Stimulated activated CD4-positive, alpha-beta T cell treated with anti-CD3 and anti-CD28 coated beads, Interleukin-1b, Interleukin-23, amount 100 ng/mL, for 48 hours (primary cell): ENCODE measurements around the gene KCNAB2.

ENCODE experiments used
- DNase-seq: peaks from one replicate; pipeline ENCODE4 v3.0.0-alpha.2; 2020

Gene KCNAB2

DNA sequence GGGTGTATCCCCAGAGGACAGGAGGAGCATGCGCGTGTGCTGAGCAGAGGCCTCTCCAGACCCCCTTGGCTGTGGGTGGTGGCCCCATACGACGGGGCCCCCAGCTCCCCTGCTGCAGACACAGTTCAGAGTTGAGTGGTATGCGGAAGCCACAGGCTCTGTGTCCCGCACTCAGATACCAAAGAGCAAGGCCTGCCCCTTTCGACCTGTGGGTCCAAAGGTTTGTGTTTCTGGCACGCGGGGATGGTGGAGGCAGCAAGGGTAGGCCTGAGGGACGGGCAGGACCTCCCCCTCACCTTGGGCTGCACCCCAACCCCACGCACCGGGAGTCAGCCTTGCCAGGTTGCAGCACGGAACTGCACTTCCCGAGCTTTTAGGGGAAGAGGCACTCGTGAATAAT is at the start of gene KCNAB2:
Gene KCNAB2, plus strand, starts transcription at position 328 of the 400 bp plus-strand sequence. CDS start 5,649 bp downstream, outside the sequence.
- DNase-seq: no peak

GRCh38 chr1:5996641-5997270 is 48.9 kb upstream of the KCNAB2 start:
- DNase-seq: no peak

GRCh38 chr1:5997316-5997715 is 48.4 kb upstream of the KCNAB2 start:
- DNase-seq: no peak

GRCh38 chr1:5998051-5998905 is 47.4 kb upstream of the KCNAB2 start:
- DNase-seq: no peak

DNA sequence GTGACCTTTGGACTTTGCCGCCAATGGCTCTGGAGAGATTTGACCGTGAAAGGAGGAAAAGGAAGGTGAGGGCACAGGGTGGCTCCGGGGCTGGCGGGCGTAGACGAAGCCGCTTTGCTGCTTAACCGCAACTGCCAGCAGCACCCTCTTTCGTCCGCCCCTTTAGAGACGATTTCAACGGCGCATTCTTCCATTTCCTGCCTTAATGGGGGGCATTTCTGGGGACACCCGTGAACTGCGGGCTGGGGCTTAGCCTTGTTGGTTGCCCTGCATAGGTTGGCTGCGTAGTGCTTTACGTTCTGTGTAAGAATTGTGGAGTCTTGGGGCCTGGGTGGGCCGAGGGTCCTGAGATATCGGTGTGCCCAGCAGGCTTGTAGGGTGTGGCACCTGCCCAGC is 46.8 kb upstream of the KCNAB2 start:
- DNase-seq: no peak

- DNase-seq: no peak
Observed at GRCh38 chr1:5999711-6000443, 45.8 kb upstream of the KCNAB2 start.

DNA sequence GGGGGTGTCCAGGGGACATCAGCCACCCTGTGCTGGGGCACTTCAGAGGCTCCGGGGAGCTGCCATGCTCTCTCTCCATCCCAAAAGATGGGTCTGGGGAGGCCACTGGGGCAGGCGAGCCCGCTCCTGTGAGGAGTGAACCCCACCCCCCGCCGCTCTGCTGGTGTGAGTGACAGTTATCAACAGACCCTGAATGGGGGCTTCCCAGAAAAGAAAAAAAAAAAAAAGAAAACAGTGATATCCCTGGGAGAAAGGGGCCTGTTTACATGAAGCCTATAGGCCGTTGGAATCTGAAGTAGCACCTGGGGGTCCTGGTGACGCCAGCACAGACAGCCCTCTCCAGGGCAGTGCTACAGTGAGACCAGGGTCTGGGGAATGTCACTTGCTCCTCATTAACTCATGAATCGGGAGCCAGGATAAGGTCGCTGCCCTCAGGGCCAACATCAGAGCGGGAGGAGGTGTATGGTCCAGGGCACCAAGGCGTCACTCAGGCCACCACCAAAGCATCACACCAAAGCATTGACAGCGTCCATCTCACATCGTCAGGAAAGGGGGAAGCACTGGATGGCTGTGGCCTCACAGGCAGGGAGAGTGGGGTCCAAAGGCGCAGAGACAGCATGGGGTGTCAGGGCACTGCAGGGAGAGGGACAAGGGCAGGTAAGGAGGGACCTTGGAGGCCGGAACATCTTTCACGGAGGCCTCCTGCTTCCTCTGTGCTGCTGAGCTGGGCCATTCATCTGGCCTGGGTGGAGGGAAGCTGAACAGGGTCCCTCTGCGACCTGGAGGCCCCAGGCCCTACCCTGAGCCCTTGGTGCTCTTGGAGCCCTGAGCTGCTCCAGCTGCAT is 45.0 kb upstream of the KCNAB2 start:
- no peak for DNase-seq

GRCh38 chr1:6001992-6002576 is 43.6 kb upstream of the KCNAB2 start:
- no peak for DNase-seq

DNA sequence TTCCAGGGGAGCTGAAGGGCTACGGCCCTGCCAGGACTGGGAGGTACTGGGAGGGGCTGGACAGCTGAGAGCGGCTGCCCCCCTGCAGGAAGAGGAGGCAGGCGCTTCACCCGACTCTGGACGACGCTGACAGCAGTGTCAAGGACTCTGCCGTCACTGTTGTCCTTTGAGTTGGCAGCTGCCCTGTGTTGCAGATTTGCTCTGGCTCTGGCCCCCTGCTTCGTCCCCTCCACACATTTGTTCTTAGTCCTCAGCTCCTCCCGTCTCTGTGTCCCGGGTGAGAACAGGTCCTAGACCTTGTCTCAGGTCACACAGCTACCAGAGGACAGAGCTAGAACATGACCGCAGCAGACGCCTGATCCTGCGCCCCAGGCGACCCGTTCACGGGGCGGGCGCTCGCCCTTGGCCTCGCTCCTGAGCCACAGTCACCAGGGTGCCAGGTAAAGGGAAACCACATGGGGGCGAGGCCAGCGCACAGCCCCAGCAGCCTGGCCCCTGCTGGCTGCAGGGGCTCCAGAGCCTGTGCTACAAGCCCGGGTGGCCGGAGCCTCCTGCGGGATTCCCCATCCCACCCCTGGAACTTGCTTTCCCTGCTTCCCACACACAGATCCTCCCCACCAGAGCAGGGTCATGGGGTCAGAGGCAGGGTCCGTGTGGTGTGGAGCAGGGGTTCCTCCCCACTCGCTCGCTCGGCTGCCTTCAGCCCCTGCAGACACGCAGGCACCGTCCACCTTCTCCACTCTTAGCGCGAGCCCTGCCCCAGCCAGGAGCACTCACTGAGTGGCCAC is 42.8 kb upstream of the KCNAB2 start:
- DNase-seq: no peak

DNA sequence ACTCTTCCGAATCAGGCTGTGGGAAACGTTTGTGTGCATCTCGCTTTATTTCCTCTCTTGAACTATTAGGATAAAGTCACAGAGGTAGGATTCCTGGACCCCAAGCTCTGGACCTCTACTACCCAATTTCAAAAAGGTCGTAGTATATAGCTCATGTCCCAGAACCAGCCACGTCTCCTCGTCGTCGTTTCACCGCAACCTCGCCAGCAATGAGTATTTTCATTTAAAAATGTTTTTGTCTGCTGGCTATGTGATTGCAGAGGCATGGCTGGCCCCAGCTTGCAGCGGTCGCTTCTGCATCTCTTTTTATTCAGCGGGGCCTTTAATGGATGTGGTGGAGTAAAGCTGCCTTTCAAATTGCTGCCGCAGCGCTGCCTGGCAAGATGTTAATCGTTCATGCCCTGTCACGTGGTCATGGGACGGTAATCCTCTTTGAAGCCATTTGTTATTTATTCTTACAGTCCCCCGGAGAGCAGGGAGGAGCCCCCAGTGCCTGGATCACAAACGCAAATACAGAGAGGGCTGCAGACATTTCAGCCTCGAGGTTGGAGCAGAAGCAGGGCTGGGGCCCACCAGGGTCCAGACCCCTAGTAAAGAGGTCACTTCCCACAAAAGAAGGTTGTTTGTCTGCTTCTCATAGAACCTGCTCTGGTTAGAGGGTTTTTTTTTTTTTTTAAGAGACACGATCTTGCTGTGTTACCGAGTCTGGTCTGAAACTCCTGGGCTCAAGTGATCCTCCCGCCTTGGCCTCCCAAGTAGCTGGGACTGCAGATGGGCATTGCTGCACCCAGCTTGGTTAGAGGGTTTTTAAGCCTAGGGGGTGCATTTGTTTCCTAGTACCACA is 41.9 kb upstream of the KCNAB2 start:
- no peak for DNase-seq

GRCh38 chr1:6004412-6005123 is 41.1 kb upstream of the KCNAB2 start:
- DNase-seq: no peak

DNA sequence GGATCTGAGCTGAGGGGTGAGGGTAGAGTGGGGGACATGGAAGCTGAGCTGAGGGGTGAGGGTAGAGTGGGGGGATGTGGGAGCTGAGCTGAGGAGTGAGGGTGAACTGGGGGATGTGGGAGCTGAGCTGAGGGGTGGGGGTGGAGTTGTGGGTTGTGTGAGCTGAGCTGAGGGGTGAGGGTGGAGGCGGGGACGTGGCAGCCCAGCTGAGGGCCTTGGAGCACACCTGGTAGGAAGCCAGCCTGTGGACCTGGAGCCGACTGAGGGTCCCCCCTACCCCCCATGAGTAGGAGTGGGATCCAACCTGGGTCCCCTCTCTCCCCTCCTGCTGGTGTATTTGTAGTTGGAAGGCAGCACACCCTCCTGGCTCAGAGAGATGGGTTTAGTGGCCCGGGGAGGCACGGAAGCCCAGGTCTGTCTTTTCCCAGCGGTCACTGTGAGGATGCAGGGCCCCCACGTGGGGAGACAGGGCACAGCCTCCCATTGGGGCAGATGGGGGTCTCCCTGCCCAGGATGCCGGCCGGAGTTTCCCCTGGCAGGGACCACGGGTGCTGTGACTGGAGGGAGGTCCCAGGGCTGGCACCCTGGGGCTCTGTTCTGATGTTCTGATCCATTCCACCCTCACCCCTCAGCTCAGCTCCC is 40.3 kb upstream of the KCNAB2 start:
- DNase-seq: no peak

- no peak for DNase-seq
Observed at GRCh38 chr1:6006882-6007281, 38.8 kb upstream of the KCNAB2 start.

DNA sequence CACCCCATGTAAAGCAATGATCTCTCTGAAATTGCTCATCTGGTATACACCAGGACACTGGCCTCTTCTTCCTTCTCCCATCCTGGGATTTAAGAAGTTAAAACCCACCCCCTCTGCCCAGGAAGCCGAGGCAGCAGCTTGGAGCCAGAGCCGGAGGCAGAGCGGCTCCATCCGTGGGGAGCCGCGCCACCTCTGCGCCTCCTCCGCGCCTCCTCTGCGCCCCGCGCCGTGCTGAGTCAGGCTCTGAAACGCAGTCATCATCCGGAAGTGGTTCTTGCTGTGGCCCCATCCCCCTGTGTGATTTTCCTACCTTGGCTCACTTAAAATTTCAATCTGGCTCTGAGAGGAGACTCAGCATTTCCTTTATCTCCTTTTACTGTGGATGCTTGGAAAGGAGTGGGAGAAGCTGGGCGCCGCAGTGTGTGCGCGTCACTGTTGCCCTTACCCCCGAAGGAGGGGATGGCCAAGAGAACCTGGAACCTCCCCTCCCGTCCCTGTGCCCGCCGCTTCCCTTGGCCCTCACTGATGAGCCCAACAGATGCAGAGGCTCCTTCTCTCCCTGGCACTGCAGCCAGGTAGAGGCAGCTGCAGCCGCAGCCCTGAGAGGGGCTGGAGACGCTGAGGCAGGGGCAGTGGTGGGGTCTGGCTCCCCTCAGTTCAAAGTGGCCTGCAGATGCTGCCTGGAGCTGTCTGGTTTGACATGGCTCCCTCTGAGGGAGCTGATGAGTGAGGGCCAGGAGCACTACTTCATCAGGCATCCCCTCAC is 38.2 kb upstream of the KCNAB2 start:
- no peak for DNase-seq

DNA sequence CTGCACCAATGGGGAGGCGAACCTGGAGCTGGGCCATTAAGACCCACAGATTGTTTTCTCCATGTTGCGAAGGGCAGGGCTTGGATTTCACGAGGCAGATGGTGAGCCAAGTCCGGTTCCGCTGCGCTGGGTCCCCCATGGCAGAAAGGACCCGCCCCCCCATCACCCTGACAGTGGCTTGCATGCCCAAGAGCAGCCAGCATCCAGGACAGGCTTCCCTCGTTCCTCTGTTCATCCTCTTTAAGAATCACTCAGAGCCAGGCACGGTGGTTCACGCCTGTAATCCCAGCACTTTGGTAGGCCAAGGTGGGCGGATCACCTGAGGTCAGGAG is 37.6 kb upstream of the KCNAB2 start:
- no peak for DNase-seq

DNA sequence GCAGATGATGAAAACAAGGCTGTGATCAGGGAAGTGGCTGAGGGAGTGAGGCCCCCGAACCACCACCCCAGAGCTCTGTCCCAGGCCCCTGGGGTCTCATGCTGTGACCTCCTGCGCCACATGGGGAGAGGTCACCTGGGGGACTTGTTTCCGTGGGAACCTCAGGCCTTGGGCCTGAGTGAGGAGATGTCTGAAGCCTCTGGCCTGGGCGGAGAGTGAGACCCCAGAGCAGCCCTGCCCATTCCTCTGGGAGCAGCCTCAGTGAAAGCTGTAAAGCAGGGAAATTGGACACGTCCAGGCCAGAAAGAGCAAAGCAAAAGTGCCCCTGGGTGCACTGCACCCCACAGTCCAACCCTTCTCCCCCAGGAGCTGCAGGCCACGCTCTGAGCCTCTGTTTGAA is 37.0 kb upstream of the KCNAB2 start:
- no peak for DNase-seq

GRCh38 chr1:6009120-6010040 is 36.3 kb upstream of the KCNAB2 start:
- DNase-seq: no peak

DNA sequence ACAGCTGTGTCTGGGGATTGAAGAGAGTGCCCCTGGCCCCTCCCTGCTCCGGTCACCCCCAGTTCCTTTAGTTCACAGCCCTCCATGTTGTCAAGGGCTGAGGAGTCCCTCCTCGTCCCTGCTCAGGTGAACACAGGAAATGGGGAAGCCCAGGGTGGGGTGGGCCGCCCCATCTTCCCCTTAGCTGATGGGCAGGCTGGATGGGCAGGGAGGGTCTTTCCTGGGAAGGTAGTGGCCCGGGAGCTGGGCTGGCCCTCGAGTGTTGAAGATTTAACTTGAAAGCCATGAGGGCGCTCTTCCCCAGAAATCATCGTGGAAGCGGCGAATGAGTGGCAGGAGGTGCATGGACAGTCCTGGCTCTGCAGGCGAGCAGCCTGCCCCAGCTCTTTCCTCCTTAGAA is 35.1 kb upstream of the KCNAB2 start:
- no peak for DNase-seq
